ENCODE data around the gene G2E3. TPM values are rescaled to one million over a fixed set of nuclear protein-coding genes. Genes with fewer than 3 reads are reported as not detected.

G2E3 gene
- total and polyA plus RNA-seq, 5 donors, result 3.3 to 12.2 (median 11.0) TPM

DNA sequence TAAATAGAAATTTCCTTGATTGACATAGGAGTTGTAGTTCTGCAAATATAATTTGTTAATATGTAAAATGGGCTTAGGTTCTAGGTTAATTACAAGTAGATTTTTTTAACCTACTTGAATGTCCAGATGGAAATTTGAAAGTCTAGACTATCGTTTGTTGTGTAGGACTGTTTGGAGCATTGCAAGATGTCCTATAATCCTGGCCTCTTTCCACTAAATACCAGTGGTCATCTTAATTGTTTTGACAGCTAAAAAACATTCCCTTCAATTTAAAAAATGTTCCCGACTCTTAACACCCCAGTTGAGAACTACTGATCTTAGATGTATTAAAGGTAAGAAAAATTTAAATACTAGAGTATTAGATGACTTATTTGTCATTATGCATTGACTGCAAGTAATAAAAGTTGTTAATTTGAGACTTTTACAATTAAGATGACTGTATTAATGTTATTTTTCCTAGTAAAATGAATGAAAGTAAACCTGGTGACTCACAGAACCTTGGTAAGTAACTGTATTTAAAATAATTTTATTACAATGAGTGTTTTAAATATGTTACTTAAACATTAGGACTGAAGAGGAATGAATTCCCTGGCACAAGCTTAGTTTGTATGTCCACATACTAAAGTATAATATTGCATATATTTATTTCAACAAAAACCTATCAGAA lies 21.8 kb downstream of the G2E3 start:
- 86% methylated on average over 2 of the region's 2 CpGs for WGBS
- intact Hi-C loops (cut with DNase I), result no loop called here

DNA sequence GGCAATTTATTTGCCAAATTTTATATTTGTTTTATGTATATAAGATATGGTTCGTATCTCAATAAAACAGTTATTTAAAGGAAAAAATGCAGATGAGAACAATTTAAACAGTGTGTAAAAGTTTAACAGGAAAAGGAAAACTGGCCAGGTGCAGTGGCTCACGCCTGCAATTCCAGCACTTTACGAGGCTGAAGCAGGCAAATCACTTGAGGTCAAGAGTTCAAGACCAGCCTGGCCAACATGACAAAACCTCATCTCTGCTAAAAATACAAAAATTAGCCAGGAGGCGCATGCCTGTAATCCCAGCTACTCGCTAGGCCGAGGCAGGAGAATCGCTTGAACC lies 22.3 kb downstream of the G2E3 start:
- ATAC-seq (no peak), DNase-seq (no peak)
- WGBS, result 92% methylated on average over 7 of the region's 7 CpGs
- intact Hi-C loops (cut with DNase I), result no loop called here
- no peak overlapping the region for H3K27ac ChIP-seq (ENCODE audit: low read length)
- H3K9me3 ChIP-seq (ENCODE audit: control insufficient read depth, low read length), result no peaks in the 10 kb centered on the region
- peaks cover 3% of the 10 kb centered on the region for H3K4me1 ChIP-seq (ENCODE audit: control insufficient read depth, insufficient read depth, low read length)
- H3K27me3 ChIP-seq (ENCODE audit: control insufficient read depth, insufficient read depth), result no peaks in the 10 kb centered on the region
- H3K4me3 ChIP-seq (ENCODE audit: low read length), result no peak overlapping the region

More for the DNA sequence above, 21.8 kb downstream of the G2E3 start:
- Histone ChIP-seq H3K27ac (ENCODE audit: low read length) (no peak overlapping the region), H3K4me1 (ENCODE audit: control insufficient read depth, insufficient read depth, low read length) (peaks cover 3% of the 10 kb centered on the region), H3K4me3 (ENCODE audit: low read length) (no peak overlapping the region), H3K27me3 (ENCODE audit: control insufficient read depth, insufficient read depth) (no peaks in the 10 kb centered on the region), H3K9me3 (ENCODE audit: control insufficient read depth, low read length) (no peaks in the 10 kb centered on the region)
- DNase-seq (no peak), ATAC-seq (no peak)

DNA sequence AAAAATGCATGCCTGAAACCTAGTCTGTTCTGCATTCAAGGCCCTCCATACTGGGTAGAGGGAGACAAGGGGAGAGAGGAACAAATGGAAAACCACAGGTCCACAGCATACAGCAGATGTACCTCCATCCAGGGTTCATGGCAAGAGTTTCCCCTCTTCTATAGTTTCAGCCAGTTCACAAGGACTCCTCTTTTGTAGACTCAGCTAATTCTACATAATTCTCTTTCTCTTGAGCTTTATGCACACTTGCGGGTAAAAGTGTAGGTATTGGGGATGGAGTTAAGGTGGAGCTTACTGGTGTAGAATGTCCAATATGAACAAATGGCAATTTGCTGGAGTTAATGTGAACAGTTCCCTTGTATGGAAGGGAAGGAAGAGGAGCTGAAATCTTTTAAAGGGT lies 23.4 kb downstream of the G2E3 start:
- Histone ChIP-seq H3K27ac (ENCODE audit: low read length) (no peak overlapping the region), H3K4me1 (ENCODE audit: control insufficient read depth, insufficient read depth, low read length) (peaks cover 2% of the 10 kb centered on the region), H3K27me3 (ENCODE audit: control insufficient read depth, insufficient read depth) (no peaks in the 10 kb centered on the region), H3K9me3 (ENCODE audit: control insufficient read depth, low read length) (no peaks in the 10 kb centered on the region), H3K4me3 (ENCODE audit: low read length) (no peak overlapping the region)
- intact Hi-C loops (cut with DNase I), result no loop called here
- ATAC-seq, result no peak
- no peak for DNase-seq
- WGBS, result 96% methylated on average over 1 of the region's 1 CpG

DNA sequence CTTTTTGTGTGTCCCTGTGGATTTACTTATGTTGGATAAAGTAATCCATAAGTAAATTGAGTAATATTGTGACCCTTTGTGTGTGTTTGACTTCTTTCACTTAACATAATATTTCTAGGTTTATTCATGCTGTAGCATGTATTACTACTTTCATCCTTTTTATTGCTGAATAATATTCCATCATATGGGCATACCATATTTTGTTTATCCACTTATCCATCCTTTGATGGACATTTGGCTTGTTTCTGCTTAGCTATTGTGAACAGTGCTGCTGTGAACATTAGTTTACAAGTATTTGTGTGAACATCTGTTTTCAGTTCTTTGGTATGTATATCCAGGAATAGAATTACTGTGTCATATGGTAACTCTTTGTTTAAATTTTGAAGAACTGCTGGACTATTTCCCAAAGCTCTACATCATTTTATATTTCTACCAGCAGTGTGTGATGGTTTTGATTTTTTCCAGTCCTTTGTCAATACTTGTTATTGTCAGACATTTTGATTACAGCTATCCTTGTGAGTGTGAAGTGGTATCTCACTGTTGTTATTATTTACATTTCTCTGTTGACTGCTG lies 25.2 kb downstream of the G2E3 start:
- Histone ChIP-seq H3K27ac (ENCODE audit: low read length) (no peak overlapping the region), H3K4me3 (ENCODE audit: low read length) (no peak overlapping the region), H3K4me1 (ENCODE audit: control insufficient read depth, insufficient read depth, low read length) (no peaks in the 10 kb centered on the region), H3K9me3 (ENCODE audit: control insufficient read depth, low read length) (no peaks in the 10 kb centered on the region), H3K27me3 (ENCODE audit: control insufficient read depth, insufficient read depth) (no peaks in the 10 kb centered on the region)
- DNase-seq, result no peak
- intact Hi-C loops (cut with DNase I), result no loop called here
- ATAC-seq, result no peak

DNA sequence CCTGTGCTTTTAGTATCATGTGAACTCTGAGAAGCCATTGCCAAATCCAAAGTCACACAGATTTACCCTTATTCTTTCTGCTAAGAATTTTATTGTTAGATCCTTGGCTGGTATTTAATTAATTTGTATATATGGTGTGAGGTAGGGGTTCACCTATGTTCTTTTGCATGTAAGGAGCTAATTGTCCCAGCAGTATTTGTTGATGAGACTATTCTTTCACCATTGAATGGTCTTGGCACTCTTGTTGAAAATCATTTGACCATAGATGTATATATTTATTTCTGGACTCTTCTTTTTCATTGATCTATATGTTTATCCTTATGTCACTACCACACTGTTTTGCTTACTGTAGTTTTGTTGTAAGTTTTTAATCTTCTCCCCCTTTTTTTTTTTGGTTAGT lies 26.2 kb downstream of the G2E3 start:
- H3K4me3 ChIP-seq (ENCODE audit: low read length), result no peak overlapping the region
- H3K9me3 ChIP-seq (ENCODE audit: control insufficient read depth, low read length), result no peaks in the 10 kb centered on the region
- ATAC-seq (no peak), DNase-seq (no peak)
- no peak overlapping the region for H3K27ac ChIP-seq (ENCODE audit: low read length)
- no peaks in the 10 kb centered on the region for H3K27me3 ChIP-seq (ENCODE audit: control insufficient read depth, insufficient read depth)
- H3K4me1 ChIP-seq (ENCODE audit: control insufficient read depth, insufficient read depth, low read length), result no peaks in the 10 kb centered on the region
- intact Hi-C loops (cut with DNase I), result no loop called here

DNA sequence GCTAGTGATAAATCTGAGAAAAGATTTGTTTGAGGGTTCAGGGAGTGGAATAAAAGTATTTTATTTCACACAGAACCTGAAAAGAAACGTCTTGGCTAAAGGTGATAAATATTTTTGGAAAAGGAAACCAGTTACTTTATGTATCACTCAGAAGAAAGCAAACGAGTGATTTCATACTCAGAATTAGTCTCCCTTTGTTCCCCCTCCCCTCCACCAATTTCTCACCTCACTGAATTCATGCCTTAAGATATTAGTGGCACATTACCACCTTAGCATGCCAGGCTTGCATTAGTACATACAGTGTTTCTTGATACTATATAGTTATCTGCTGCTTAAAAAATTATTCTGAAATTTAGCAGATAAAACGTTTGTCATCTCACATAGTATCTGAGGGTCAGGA lies 28.2 kb downstream of the G2E3 start:
- 58% methylated on average over 3 of the region's 3 CpGs for WGBS
- ATAC-seq (no peak), DNase-seq (no peak)
- Histone ChIP-seq H3K9me3 (ENCODE audit: control insufficient read depth, low read length) (no peaks in the 10 kb centered on the region), H3K4me1 (ENCODE audit: control insufficient read depth, insufficient read depth, low read length) (no peaks in the 10 kb centered on the region), H3K4me3 (ENCODE audit: low read length) (no peak overlapping the region), H3K27ac (ENCODE audit: low read length) (no peak overlapping the region), H3K27me3 (ENCODE audit: control insufficient read depth, insufficient read depth) (no peaks in the 10 kb centered on the region)
- intact Hi-C loops (cut with DNase I), result no loop called here

DNA sequence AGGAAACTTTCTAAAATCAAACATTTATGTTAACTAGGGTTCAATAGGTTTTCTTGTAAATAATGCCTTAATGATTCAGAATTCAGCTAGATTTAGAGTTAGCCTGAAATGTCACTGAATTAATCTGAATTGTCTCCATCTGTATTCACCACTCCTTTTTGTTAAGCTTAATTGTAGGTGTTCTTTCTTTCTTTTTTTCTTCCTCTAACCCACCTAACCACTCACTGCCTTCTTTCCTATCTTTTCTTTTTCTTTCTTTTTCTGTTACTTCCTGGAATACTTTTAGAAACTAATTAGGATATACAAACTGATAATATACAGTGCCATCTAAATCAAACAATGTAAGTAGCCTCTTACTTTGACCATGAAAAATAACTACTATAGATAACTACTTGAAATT lies 29.9 kb downstream of the G2E3 start:
- intact Hi-C loops (cut with DNase I), result no loop called here
- Histone ChIP-seq H3K27me3 (ENCODE audit: control insufficient read depth, insufficient read depth) (no peaks in the 10 kb centered on the region), H3K4me3 (ENCODE audit: low read length) (no peak overlapping the region), H3K9me3 (ENCODE audit: control insufficient read depth, low read length) (no peaks in the 10 kb centered on the region), H3K4me1 (ENCODE audit: control insufficient read depth, insufficient read depth, low read length) (no peaks in the 10 kb centered on the region), H3K27ac (ENCODE audit: low read length) (no peak overlapping the region)
- no peak for ATAC-seq
- DNase-seq, result no peak

DNA sequence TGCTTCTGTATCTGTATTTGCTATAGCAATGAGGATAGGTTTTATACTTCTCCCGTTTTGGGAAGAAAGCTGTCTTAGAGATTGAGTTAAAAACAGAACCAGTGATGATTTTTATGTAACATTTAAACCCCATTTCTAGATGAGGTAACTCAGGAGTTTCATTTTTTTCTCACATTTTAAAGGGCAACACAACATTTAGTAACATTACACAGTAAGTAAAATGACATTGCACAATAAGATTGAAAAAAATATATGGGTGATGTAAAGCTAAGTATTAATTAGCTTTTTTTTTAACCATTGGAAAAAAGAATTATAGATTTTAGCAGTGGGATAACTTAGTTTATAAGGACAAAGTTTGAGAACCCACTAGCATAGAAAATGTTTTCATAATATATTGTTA lies 38.0 kb downstream of the G2E3 start:
- no peak overlapping the region for H3K4me3 ChIP-seq (ENCODE audit: low read length)
- intact Hi-C loops (cut with DNase I), result no loop called here
- H3K27ac ChIP-seq (ENCODE audit: low read length), result no peak overlapping the region
- H3K9me3 ChIP-seq (ENCODE audit: control insufficient read depth, low read length), result no peaks in the 10 kb centered on the region
- H3K27me3 ChIP-seq (ENCODE audit: control insufficient read depth, insufficient read depth), result no peaks in the 10 kb centered on the region
- no peak for DNase-seq
- no peaks in the 10 kb centered on the region for H3K4me1 ChIP-seq (ENCODE audit: control insufficient read depth, insufficient read depth, low read length)
- ATAC-seq, result no peak
- 68% methylated on average over 1 of the region's 1 CpG for WGBS

DNA sequence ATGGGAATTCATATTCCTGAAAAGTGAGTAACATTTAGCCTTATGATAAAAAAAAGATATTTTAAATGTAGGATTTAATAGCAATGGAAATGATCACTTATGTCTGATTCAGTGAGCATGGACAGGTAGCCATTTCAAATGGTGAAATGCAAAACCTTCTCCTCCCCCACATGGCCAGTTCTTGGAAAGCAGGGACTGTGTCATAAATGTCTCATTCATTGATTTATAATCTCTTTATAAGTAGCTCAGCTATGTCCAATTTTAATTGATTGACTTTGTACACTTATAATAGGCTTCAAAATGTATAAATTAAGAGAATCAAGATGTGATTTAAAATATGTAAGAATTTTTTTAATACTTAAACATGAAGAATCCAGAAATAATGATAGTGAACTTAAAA lies 38.5 kb downstream of the G2E3 start:
- H3K27ac ChIP-seq (ENCODE audit: low read length), result no peak overlapping the region
- H3K4me3 ChIP-seq (ENCODE audit: low read length), result no peak overlapping the region
- no peaks in the 10 kb centered on the region for H3K9me3 ChIP-seq (ENCODE audit: control insufficient read depth, low read length)
- ATAC-seq, result no peak
- DNase-seq, result no peak
- no peaks in the 10 kb centered on the region for H3K4me1 ChIP-seq (ENCODE audit: control insufficient read depth, insufficient read depth, low read length)
- intact Hi-C loops (cut with DNase I), result no loop called here
- H3K27me3 ChIP-seq (ENCODE audit: control insufficient read depth, insufficient read depth), result no peaks in the 10 kb centered on the region

DNA sequence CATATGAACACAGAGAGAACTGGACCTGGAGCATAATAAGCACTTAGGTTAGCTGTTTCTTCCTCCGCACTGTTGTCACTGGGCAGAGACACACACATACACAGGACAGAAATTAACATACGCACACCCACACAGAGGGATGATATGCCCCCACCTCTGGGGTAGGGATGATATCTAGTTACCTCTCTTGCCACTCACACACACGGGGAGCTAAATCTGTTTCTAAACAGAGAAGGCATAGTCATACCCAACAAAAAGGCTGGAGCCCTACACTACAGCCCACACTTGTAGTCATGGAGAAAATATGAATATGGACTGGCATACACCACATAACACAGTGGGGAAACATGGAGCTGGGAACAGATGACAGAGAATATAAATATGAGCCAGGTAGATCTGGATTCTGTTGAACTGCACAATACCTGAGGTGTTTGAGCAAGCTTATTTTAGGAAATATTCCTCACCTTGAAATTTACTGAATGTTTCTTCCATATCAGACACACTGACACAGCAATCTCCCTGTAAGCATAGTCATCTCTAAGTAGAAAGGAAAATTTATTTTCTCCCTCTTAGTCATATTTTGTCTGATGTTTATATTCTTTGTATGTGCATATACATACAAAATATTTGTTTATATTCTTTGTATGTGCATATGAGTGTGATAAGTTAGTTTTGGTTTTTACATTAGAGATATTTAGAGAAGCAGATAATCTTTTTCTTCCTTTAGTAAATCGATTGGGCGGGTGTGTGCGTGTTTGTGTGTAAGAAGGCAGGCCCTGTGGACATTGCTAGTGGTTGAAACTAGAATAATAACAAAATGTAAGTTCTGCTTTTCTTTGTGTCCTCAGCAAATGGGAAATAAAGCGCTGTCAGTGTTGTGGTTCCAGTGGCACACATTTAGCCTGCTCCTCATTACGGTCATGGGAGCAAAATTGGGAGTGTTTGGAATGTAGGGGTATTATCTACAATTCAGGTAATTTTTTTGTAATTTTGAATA lies 42.3 kb downstream of the G2E3 start:
- intact Hi-C loops (cut with DNase I), result no loop called here
- ATAC-seq, result no peak
- H3K27ac ChIP-seq (ENCODE audit: low read length), result no peak overlapping the region
- H3K4me3 ChIP-seq (ENCODE audit: low read length), result no peak overlapping the region
- no peaks in the 10 kb centered on the region for H3K9me3 ChIP-seq (ENCODE audit: control insufficient read depth, low read length)
- no peaks in the 10 kb centered on the region for H3K27me3 ChIP-seq (ENCODE audit: control insufficient read depth, insufficient read depth)
- no peak for DNase-seq
- WGBS, result 89% methylated on average over 8 of the region's 8 CpGs
- no peaks in the 10 kb centered on the region for H3K4me1 ChIP-seq (ENCODE audit: control insufficient read depth, insufficient read depth, low read length)

DNA sequence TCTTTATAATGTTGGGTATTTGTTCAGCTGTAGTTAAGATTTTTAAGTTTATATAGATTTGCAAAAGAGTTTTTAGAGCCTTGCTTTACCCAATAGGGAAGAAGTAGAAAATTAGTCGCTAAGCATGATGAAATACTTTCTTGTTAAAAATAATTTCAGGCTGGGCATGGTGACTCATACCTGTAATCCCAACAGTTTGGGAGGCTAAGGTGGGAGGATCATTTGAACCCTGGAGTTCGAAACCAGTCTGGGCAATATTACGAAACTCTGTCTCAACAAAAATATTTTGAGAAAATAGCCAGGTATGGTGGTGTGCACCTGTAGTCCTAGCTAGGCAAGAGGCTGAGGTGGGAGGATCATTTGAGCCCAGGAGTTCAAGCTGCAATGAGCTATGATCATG lies 44.4 kb downstream of the G2E3 start:
- 98% methylated on average over 3 of the region's 3 CpGs for WGBS
- ATAC-seq, result no peak
- intact Hi-C loops (cut with DNase I), result no loop called here
- Histone ChIP-seq H3K4me3 (ENCODE audit: low read length) (no peak overlapping the region), H3K9me3 (ENCODE audit: control insufficient read depth, low read length) (no peaks in the 10 kb centered on the region), H3K27me3 (ENCODE audit: control insufficient read depth, insufficient read depth) (no peaks in the 10 kb centered on the region), H3K4me1 (ENCODE audit: control insufficient read depth, insufficient read depth, low read length) (no peaks in the 10 kb centered on the region), H3K27ac (ENCODE audit: low read length) (no peak overlapping the region)
- no peak for DNase-seq
